ENCODE data around the gene CLASP2.
"Not testable (repeated sequence)": the region's sequence is repeated elsewhere in the genome, so short reads cannot be mapped to it uniquely, and the experiment has no call there.

CLASP2 gene

DNA sequence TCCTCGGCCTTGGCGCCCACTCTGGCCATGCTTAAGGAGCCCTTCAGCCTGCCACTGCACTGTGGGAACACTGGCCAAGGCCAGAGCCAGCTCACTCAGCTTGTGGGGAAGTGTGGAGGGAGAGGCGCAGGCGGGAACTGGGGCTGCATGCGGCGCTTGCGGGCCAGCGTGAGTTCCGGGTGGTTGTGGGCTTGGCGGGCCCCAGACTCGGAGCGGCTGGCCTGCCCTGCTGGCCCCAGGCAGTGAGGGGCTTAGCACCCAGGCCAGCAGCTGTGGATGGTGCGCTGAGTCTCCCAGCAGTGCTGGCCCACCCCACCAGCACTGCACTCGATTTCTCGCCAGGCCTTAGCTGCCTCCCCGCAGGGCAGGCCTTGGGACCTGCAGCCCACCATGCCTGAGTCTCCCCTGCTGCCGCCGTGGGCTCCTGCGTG is 264.7 kb downstream of the CLASP2 start:
- H3K9me3 ChIP-seq (ENCODE audit: insufficient read depth, low read length), result no peaks in the 10 kb centered on the region
- H3K4me3 ChIP-seq (ENCODE audit: low read length), result no peak overlapping the region
- peaks cover 6% of the 10 kb centered on the region for H3K36me3 ChIP-seq (replicated peaks; ENCODE audit: low read depth, low read length)
- H3K4me2 ChIP-seq (ENCODE audit: low read length), result no peak overlapping the region
- H3K4me1 ChIP-seq (ENCODE audit: low read length), result no peaks in the 10 kb centered on the region
- no peaks in the 10 kb centered on the region for H3K79me2 ChIP-seq (ENCODE audit: low read length)
- no peak overlapping the region for H3K9ac ChIP-seq (ENCODE audit: low read length)
- H3K27me3 ChIP-seq (ENCODE audit: low read depth, low read length), result no peaks in the 10 kb centered on the region
- no peak for TF ChIP-seq EZH2phosphoT487 (IDR thresholded peaks at IDR 0.05; ENCODE audit: low read depth)
- no peak for TF ChIP-seq CTCF (IDR thresholded peaks at IDR 0.05; ENCODE audit: low read depth, low read length)
- H2AFZ ChIP-seq (ENCODE audit: low read depth, low read length), result no peak overlapping the region
- no peaks in the 10 kb centered on the region for H4K20me1 ChIP-seq (ENCODE audit: insufficient read depth, low read length)
- H3K27ac ChIP-seq (ENCODE audit: low read length), result no peak overlapping the region

DNA sequence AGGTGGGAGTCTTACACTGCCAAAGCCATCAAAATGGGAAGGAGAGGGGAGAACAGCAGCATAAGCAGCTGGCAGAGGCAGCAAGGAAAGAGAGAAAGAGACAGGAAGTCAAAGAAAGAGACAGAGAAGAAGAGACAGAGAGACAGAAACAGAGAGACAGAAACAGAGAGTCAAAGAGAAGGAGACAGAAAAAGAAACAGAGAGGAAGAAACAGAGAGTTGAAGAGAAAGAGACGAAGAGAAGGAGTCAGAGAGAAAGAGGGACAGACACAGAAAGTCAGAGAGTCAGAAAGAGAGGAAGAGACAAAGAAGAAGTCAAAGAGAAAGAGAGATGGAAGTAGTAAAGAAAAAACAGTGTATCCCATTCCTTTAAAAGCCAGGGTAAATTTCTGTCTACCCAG is 266.1 kb downstream of the CLASP2 start:
- not testable (repeated sequence) for H3K9ac ChIP-seq (ENCODE audit: low read length); H3K79me2 ChIP-seq (ENCODE audit: low read length); H4K20me1 ChIP-seq (ENCODE audit: insufficient read depth, low read length); H3K36me3 ChIP-seq (replicated peaks; ENCODE audit: low read depth, low read length); H3K9me3 ChIP-seq (ENCODE audit: insufficient read depth, low read length); H2AFZ ChIP-seq (ENCODE audit: low read depth, low read length); H3K27ac ChIP-seq (ENCODE audit: low read length); H3K4me1 ChIP-seq (ENCODE audit: low read length); H3K4me2 ChIP-seq (ENCODE audit: low read length); H3K27me3 ChIP-seq (ENCODE audit: low read depth, low read length); H3K4me3 ChIP-seq (ENCODE audit: low read length)

DNA sequence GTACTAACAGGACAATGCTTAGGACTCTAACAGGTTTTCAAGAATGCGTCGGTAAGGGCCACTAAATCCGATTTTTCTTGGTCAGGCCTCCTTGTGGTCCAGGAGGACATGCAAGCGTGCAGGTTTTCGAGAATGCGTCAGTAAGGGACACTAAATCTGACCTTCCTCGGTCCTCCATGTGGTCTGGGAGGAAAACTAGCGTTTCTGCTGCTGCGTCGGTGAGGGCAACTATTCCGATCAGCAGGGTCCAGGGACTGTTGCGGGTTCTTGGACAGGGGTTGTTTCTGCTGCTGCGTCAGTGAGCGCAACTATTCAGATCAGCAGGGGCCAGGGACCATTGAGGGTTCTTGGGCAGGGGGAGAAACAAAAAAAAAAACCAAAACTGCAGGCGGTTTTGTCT is 270.1 kb downstream of the CLASP2 start:
- no peak overlapping the region for H3K4me2 ChIP-seq (ENCODE audit: low read length)
- H3K79me2 ChIP-seq (ENCODE audit: low read length), result no peaks in the 10 kb centered on the region
- H3K9ac ChIP-seq (ENCODE audit: low read length), result no peak overlapping the region
- no peaks in the 10 kb centered on the region for H3K27me3 ChIP-seq (ENCODE audit: low read depth, low read length)
- no peaks in the 10 kb centered on the region for H3K36me3 ChIP-seq (replicated peaks; ENCODE audit: low read depth, low read length)
- TF ChIP-seq CTCF (IDR thresholded peaks at IDR 0.05; ENCODE audit: low read depth, low read length) (no peak), EZH2phosphoT487 (IDR thresholded peaks at IDR 0.05; ENCODE audit: low read depth) (no peak)
- H3K4me1 ChIP-seq (ENCODE audit: low read length), result no peaks in the 10 kb centered on the region
- H2AFZ ChIP-seq (ENCODE audit: low read depth, low read length), result no peak overlapping the region
- H3K27ac ChIP-seq (ENCODE audit: low read length), result no peak overlapping the region
- no peaks in the 10 kb centered on the region for H4K20me1 ChIP-seq (ENCODE audit: insufficient read depth, low read length)
- no peaks in the 10 kb centered on the region for H3K9me3 ChIP-seq (ENCODE audit: insufficient read depth, low read length)
- H3K4me3 ChIP-seq (ENCODE audit: low read length), result no peak overlapping the region

DNA sequence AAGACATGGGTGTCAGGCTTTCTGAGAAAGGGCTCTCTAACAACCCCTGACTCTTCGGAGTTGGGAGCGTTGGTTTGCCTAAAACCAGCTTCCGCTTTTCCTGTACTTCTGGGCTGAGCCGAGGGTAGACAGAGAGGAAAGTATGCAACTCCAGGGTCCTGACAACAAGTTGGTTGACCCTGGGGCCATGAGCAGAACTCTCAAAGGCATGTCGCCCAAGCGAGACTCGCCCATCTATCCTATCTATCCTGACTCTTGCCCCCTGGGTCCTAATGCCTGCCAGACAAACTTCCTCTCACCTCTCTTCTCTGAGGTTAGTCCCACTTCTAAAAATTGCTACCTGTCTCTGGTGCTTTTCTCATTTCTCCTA is 270.8 kb downstream of the CLASP2 start:
- H2AFZ ChIP-seq (ENCODE audit: low read depth, low read length); H3K9me3 ChIP-seq (ENCODE audit: insufficient read depth, low read length); H3K27me3 ChIP-seq (ENCODE audit: low read depth, low read length); H4K20me1 ChIP-seq (ENCODE audit: insufficient read depth, low read length); H3K27ac ChIP-seq (ENCODE audit: low read length); H3K4me1 ChIP-seq (ENCODE audit: low read length); H3K4me3 ChIP-seq (ENCODE audit: low read length); H3K79me2 ChIP-seq (ENCODE audit: low read length); H3K9ac ChIP-seq (ENCODE audit: low read length); H3K36me3 ChIP-seq (replicated peaks; ENCODE audit: low read depth, low read length); H3K4me2 ChIP-seq (ENCODE audit: low read length): not testable (repeated sequence)
